DND-41 (cell line): Measurements from ENCODE around the gene KCTD6.
"Not testable (repeated sequence)": the region's sequence is repeated elsewhere in the genome, so short reads cannot be mapped to it uniquely, and the experiment has no call there.

Experiments
- ATAC-seq: fragments of 200-7000 bp; cut with Tn5 transposase; 3 replicates; pipeline ENCODE4 v1.9.1; 2021; ENCODE audit warnings: low read depth; ENCODE audit not compliant: insufficient read depth
- DNase-seq: peaks from one replicate; pipeline ENCODE4 v3.0.0-alpha.2; 2020
- H2AFZ ChIP-seq: 2 replicates; pipeline ENCODE4 v1.6.0; 2012; ENCODE audit warnings: low read depth, low read length
- H3K27ac ChIP-seq: 2 replicates; pipeline ENCODE4 v1.5.1; 2012; ENCODE audit warnings: low read length, inconsistent platforms
- H3K27me3 ChIP-seq: fragments of 200-600 bp; sonication (generic); 2 replicates; pipeline ENCODE4 v1.6.0; 2012; ENCODE audit warnings: low read length, mild to moderate bottlenecking, inconsistent platforms; ENCODE audit not compliant: insufficient read depth, poor library complexity
- H3K36me3 ChIP-seq: 2 replicates; pipeline ENCODE4 v1.5.1; 2012; ENCODE audit warnings: low read length, inconsistent platforms; ENCODE audit not compliant: insufficient read depth
- H3K4me1 ChIP-seq: 2 replicates; pipeline ENCODE4 v1.5.1; 2012; ENCODE audit warnings: mild to moderate bottlenecking, low read length; ENCODE audit not compliant: insufficient read depth
- H3K4me2 ChIP-seq: 2 replicates; pipeline ENCODE4 v1.6.0; 2012; ENCODE audit warnings: mild to moderate bottlenecking, moderate library complexity, low read length, inconsistent platforms; ENCODE audit not compliant: insufficient read depth
- H3K4me3 ChIP-seq, 2 experiments: fragments of 200-600 bp in 1 of 2; shearing (Covaris generic) in 1 of 2; 2 replicates each; pipeline ENCODE4 v1.5.1; 2012 to 2016; ENCODE audit warnings: inconsistent platforms in 2 of 2, low read length in 2 of 2, mild to moderate bottlenecking in 2 of 2, low read depth in 1 of 2, moderate library complexity in 1 of 2
- H3K79me2 ChIP-seq: 2 replicates; pipeline ENCODE4 v1.6.0; 2012; ENCODE audit warnings: low read length, inconsistent platforms; ENCODE audit not compliant: insufficient read depth
- H3K9ac ChIP-seq: 2 replicates; pipeline ENCODE4 v1.6.0; 2012; ENCODE audit warnings: low read depth, mild to moderate bottlenecking, inconsistent platforms, low read length, moderate library complexity
- H3K9me3 ChIP-seq: 2 replicates; pipeline ENCODE4 v1.5.1; 2012; ENCODE audit warnings: low read length, moderate library complexity, mild to moderate bottlenecking, inconsistent platforms; ENCODE audit not compliant: insufficient read depth, severe bottlenecking
- H4K20me1 ChIP-seq: 2 replicates; pipeline ENCODE4 v1.6.0; 2012; ENCODE audit warnings: low read length; ENCODE audit not compliant: insufficient read depth
- CTCF ChIP-seq: IDR thresholded peaks from 2 replicates; pipeline ENCODE4 v1.5.1; 2012; ENCODE audit warnings: borderline replicate concordance, low read length, moderate library complexity, mild to moderate bottlenecking; ENCODE audit not compliant: poor library complexity, severe bottlenecking; ENCODE audit errors: extremely low read depth
- EZH2 ChIP-seq: IDR thresholded peaks from 3 replicates; pipeline ENCODE4 v1.6.1; 2012; ENCODE audit warnings: borderline replicate concordance, low read depth, mild to moderate bottlenecking, moderate library complexity, low read length, inconsistent platforms; ENCODE audit not compliant: severe bottlenecking

The KCTD6 gene

DNA sequence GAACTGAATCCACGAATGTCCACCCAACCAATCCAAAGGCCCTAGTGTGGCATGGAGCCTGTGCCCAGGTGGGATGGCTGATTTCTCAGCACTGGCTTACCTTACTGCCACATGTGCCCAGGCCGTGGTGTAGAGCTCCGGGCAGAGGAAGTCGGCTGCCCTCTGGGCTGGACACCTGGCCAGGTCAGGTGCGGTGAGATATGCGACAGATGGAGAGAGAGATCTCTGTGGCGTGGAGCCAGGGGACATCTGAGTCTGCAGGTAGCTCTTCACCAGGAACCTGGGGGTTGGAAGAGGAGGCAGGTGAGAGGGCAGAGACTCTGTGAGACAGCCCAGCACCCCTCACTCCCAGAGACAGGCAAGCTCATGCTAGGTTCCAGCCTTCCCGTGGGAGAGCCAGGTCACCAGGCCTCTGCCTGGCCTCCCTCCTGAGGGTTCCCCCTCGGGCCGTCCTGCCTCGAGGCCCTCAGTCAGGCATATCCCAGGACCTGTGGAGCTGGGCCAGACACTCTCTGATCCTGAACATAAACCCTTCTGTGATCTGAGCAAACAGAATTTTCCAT, 32.5 kb downstream of the KCTD6 start:
- Histone ChIP-seq H3K27ac (no peak overlapping the region), H3K79me2 (no peaks in the 10 kb centered on the region), H3K9ac (no peak overlapping the region), H3K4me3 (no peak overlapping the region), H3K4me2 (no peak overlapping the region), H3K9me3 (no peaks in the 10 kb centered on the region), H3K27me3 (no peaks in the 10 kb centered on the region), H3K36me3 (no peaks in the 10 kb centered on the region), H3K4me1 (no peaks in the 10 kb centered on the region), H2AFZ (no peak overlapping the region), H4K20me1 (no peaks in the 10 kb centered on the region)
- ATAC-seq (no peak), DNase-seq (no peak)
- TF ChIP-seq CTCF (no peak), EZH2 (no peak)

DNA sequence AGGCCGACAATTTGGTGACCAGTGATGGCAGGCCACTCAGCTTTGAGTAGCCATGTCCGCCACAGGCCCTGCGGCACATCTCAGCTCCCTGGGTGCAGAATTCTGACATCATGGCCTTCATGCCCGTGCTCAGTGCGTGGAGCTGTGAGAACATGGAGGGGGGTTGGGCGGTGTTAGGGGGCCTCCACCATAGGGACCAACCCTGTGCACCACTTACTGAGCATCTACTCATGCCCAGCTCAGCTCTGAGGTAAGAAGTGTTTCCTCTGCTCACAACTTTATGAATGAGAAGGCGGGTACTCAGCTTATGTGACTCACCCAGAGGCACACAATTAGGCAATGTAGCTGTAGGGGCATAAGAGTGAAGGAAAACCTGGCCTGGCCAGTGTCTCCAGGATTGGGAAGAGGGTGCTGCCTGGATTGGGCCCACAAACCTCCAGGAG, 34.6 kb downstream of the KCTD6 start:
- no peaks in the 10 kb centered on the region for H3K36me3 ChIP-seq
- ATAC-seq: no peak
- no peak overlapping the region for H3K9ac ChIP-seq
- no peaks in the 10 kb centered on the region for H3K4me1 ChIP-seq
- no peaks in the 10 kb centered on the region for H3K9me3 ChIP-seq
- H3K79me2 ChIP-seq: no peaks in the 10 kb centered on the region
- no peak overlapping the region for H3K27ac ChIP-seq
- no peaks in the 10 kb centered on the region for H3K27me3 ChIP-seq
- TF ChIP-seq EZH2 (no peak), CTCF (no peak)
- no peak for DNase-seq
- H2AFZ ChIP-seq: no peak overlapping the region
- H4K20me1 ChIP-seq: no peaks in the 10 kb centered on the region
- no peak overlapping the region for H3K4me2 ChIP-seq
- no peak overlapping the region for H3K4me3 ChIP-seq

DNA sequence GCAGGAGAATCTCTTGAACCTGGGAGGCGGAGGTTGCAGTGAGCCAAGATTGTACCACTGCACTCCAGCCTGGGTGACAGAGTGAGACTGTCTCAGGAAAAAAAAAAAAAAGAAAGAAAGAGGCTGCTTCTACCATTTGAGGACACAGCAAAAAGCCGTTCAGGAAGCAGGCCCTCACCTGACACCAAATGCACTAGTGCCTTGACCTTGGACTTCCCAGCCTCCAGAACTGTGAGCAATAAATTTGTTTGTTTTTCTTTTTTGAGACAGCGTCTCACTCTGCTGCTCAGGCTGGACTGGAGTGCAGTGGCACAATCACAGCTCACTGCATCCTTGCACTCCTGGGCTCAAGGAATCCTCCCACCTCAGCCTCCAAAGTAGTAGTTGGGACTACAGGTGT, 35.5 kb downstream of the KCTD6 start:
- not testable (repeated sequence) for H2AFZ ChIP-seq, ATAC-seq, H3K4me2 ChIP-seq, DNase-seq, H3K9ac ChIP-seq, H3K27ac ChIP-seq, H3K4me3 ChIP-seq, H3K9me3 ChIP-seq, H3K36me3 ChIP-seq, H4K20me1 ChIP-seq, H3K27me3 ChIP-seq, H3K79me2 ChIP-seq, H3K4me1 ChIP-seq

- Histone ChIP-seq H3K79me2 (no peaks in the 10 kb centered on the region), H3K4me2 (no peak overlapping the region), H3K27me3 (no peaks in the 10 kb centered on the region), H3K4me1 (0 out of 2 replicates have a peak, but pooled peaks cover 3% of the 10 kb centered on the region), H2AFZ (no peak overlapping the region), H4K20me1 (no peaks in the 10 kb centered on the region), H3K4me3 (no peak overlapping the region), H3K27ac (no peak overlapping the region), H3K36me3 (no peaks in the 10 kb centered on the region), H3K9me3 (no peaks in the 10 kb centered on the region), H3K9ac (no peak overlapping the region)
- ATAC-seq: no peak
- DNase-seq: no peak
- no peak for TF ChIP-seq EZH2
- no peak for TF ChIP-seq CTCF
Observed at GRCh38 chr3:58528629-58529028, 36.7 kb downstream of the KCTD6 start.
